GM23338 (cell line): Measurements from ENCODE around the gene UVSSA.

Experiments
- ZNF114 ChIP-seq: fragments of 250-450 bp; sonication (Bioruptor Pico); IDR thresholded peaks from 2 replicates; pipeline ENCODE4 v1.5.0; 2020; ENCODE audit warnings: mild to moderate bottlenecking, moderate library complexity
- TF ChIP-seq, protein P1 (sequence below), 2 experiments: fragments of 200-600 bp in 1 of 2; sonication (generic) in 1 of 2; conservative IDR thresholded peaks; 2 replicates each; pipeline versions ENCODE4 v1.5.1 to v1.6.1; 2016 to 2017; ENCODE audit warnings: antibody characterized with exemption in 2 of 2, low read depth in 2 of 2, mild to moderate bottlenecking in 2 of 2, moderate library complexity in 1 of 2

DNA sequence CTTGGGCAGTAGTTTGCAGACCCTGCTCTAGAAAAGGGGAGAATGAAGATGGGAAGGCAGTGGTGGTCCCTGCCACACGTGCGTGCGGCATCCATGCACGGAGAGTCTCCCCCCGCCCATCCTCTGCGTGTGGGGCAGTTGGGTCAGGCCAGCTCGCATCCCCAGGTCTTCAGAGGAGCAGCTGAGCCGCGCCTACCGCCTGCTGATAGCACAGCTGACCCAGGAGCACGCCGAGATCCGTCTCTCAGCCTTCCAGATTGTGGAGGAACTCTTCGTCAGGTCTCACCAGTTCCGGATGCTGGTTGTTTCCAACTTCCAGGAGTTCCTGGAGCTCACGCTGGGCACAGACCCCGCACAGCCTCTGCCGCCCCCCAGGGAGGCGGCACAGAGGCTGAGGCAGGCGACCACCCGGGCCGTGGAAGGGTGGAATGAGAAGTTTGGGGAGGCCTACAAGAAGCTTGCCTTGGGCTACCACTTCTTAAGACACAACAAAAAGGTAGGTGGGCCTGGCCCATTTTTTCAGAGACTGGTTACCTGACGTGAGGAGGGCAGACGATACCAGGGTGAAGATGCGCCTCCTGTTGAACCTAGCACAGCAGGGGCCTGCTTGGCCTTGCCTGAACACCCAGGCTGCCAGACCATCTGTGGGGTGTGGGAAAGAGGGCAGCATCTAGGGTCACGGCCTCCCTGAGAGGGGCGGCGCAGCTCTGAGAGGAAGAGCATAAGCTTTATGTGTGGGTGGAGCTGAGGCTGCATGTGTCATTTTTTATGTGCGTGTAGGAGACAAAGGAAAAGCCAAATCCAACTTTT, 2.6 kb downstream of the UVSSA start:
- TF ChIP-seq, protein P1, sequence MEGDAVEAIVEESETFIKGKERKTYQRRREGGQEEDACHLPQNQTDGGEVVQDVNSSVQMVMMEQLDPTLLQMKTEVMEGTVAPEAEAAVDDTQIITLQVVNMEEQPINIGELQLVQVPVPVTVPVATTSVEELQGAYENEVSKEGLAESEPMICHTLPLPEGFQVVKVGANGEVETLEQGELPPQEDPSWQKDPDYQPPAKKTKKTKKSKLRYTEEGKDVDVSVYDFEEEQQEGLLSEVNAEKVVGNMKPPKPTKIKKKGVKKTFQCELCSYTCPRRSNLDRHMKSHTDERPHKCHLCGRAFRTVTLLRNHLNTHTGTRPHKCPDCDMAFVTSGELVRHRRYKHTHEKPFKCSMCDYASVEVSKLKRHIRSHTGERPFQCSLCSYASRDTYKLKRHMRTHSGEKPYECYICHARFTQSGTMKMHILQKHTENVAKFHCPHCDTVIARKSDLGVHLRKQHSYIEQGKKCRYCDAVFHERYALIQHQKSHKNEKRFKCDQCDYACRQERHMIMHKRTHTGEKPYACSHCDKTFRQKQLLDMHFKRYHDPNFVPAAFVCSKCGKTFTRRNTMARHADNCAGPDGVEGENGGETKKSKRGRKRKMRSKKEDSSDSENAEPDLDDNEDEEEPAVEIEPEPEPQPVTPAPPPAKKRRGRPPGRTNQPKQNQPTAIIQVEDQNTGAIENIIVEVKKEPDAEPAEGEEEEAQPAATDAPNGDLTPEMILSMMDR (conservative IDR thresholded peaks at IDR 0.05; ENCODE audit: low read depth in 2 of 2), result no peak
- TF ChIP-seq ZNF114, result no peak
